ENCODE results near the gene FAM110C. TPM values are rescaled to one million over a fixed set of nuclear protein-coding genes. Genes with fewer than 3 reads are reported as not detected.

FAM110C gene
- total and polyA plus RNA-seq, 9 donors: 4.1 to 47.4 (median 7.3) TPM

DNA sequence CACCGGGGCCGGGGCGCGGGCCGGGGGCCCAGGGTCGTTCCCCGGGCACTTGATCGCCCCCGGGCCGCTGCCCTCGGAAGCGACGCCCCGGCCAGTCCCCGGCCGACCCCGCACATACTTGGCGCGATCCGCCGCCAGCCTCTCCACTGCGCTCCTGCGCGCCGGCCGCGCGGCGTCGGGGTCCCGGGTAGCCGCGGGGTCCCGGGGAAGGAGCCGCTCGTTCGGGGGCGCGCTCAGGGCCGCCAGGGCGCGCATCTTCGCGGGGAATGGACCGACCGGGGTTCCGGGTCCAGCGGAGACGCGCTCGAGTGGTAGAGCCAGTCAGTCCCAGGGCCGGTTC, 204 bp downstream of the FAM110C start:
- H3K9me3 ChIP-seq: no peaks in the 10 kb centered on the region
- H3K36me3 ChIP-seq: no peaks in the 10 kb centered on the region
- peak overlapping the region in 1 of 2 donors; percentile 84 for H3K27ac ChIP-seq
- H3K27me3 ChIP-seq: no peaks in the 10 kb centered on the region
- intact Hi-C loops (cut with DNase I): no loop called here
- TF ChIP-seq CTCF (IDR thresholded peaks at IDR 0.05) (no peak), EP300 (IDR thresholded peaks at IDR 0.05) (no peak), POLR2A (IDR thresholded peaks at IDR 0.05) (no peak)
- whole genome bisulfite sequencing, 3 donors: 0 to 1% (median 0%) methylated on average over 9 to 52 of the region's 52 CpGs
- no peak for DNase-seq
- peaks cover 4% of the 10 kb centered on the region for H3K4me1 ChIP-seq (ENCODE audit: insufficient read depth)
- peak overlapping the region; percentile 50 for H3K4me3 ChIP-seq

- DNase-seq: peak; percentile 31 to 51 (median 43)
- no peaks in the 10 kb centered on the region for H3K9me3 ChIP-seq
- TF ChIP-seq CTCF (IDR thresholded peaks at IDR 0.05) (no peak), EP300 (IDR thresholded peaks at IDR 0.05) (no peak), POLR2A (IDR thresholded peaks at IDR 0.05) (no peak)
- H3K27ac ChIP-seq: peak overlapping the region in 1 of 2 donors; percentile 84
- no peaks in the 10 kb centered on the region for H3K27me3 ChIP-seq
- peak overlapping the region; percentile 50 for H3K4me3 ChIP-seq
- no peaks in the 10 kb centered on the region for H3K36me3 ChIP-seq
- WGBS, 3 donors: 3 to 4% (median 3%) methylated on average over 55 to 76 of the region's 76 CpGs
- intact Hi-C loops (cut with DNase I): no loop called here
- peaks cover 4% of the 10 kb centered on the region for H3K4me1 ChIP-seq (ENCODE audit: insufficient read depth)
These were observed 769 bp downstream of the FAM110C start for GRCh38 chr2:45342-46130.

GRCh38 chr2:44748-45341, 1.5 kb downstream of the FAM110C start:
- no peak overlapping the region for H3K27ac ChIP-seq
- H3K36me3 ChIP-seq: no peaks in the 10 kb centered on the region
- H3K4me1 ChIP-seq (ENCODE audit: insufficient read depth): peaks cover 4% of the 10 kb centered on the region
- TF ChIP-seq CTCF (IDR thresholded peaks at IDR 0.05): no peak
- TF ChIP-seq EP300 (IDR thresholded peaks at IDR 0.05): no peak
- no peak for TF ChIP-seq POLR2A (IDR thresholded peaks at IDR 0.05)
- H3K4me3 ChIP-seq: peak overlapping the region; percentile 50
- intact Hi-C loops (cut with DNase I): no loop called here
- no peaks in the 10 kb centered on the region for H3K9me3 ChIP-seq
- no peak for DNase-seq
- 41 to 46% (median 43%) methylated on average over 6 of the region's 6 CpGs for WGBS, 3 donors
- no peaks in the 10 kb centered on the region for H3K27me3 ChIP-seq

GRCh38 chr2:42788-43187, 3.5 kb downstream of the FAM110C start:
- 87 to 89% (median 88%) methylated on average over 5 of the region's 5 CpGs for WGBS, 3 donors
- no peak overlapping the region for H3K27ac ChIP-seq

More at GRCh38 chr2:42788-43187, 3.5 kb downstream of the FAM110C start:
- peaks cover 4% of the 10 kb centered on the region for H3K4me1 ChIP-seq (ENCODE audit: insufficient read depth)
- DNase-seq: no peak
- no peaks in the 10 kb centered on the region for H3K36me3 ChIP-seq
- intact Hi-C loops (cut with DNase I): no loop called here
- H3K9me3 ChIP-seq: no peaks in the 10 kb centered on the region
- H3K4me3 ChIP-seq: no peak overlapping the region
- no peaks in the 10 kb centered on the region for H3K27me3 ChIP-seq
- TF ChIP-seq POLR2A (IDR thresholded peaks at IDR 0.05) (no peak), CTCF (IDR thresholded peaks at IDR 0.05) (no peak)
